GM12878 (cell line): ENCODE measurements around the gene SPRED2. TPM values are rescaled to one million over a fixed set of nuclear protein-coding genes. Genes with fewer than 3 reads are reported as not detected.
A peak's percentile ranks its signal among the peaks of the same experiment; 100 is the strongest.

Experiments
- ATAC-seq: fragments of 200-7000 bp; cut with Tn5 transposase; 3 replicates; pipeline ENCODE4 v1.9.1; 2020; ENCODE audit warnings: mild to moderate bottlenecking, moderate library complexity
- BruUV-seq: library from RNA; stranded (reverse); fragments of 400-500 nt; replicated peaks from 2 replicates; lab custom pipeline; 2021; lab: Mats Ljungman, UMichigan
- CTCF ChIA-PET: fragments of 300-600 bp; sonication (Branson Sonifier 250); formaldehyde crosslinking; extraction: SDS; loops from one replicate; lab custom pipeline; 2021; ENCODE audit warnings: inconsistent platforms; lab: Yijun Ruan, JAX
- POLR2A ChIA-PET: fragments of 350-600 bp; formaldehyde crosslinking; extraction: SDS; loops from one replicate; lab custom pipeline; 2021; ENCODE audit warnings: inconsistent platforms; lab: Charles Lee
- RAD21 ChIA-PET: fragments of 300-600 bp; sonication (Branson Sonifier 250); formaldehyde crosslinking; loops from one replicate; lab custom pipeline; 2023; ENCODE audit warnings: antibody characterized with exemption; ENCODE audit not compliant: unreplicated experiment; lab: Charles Lee
- SMC1A ChIA-PET: fragments of 300-600 bp; sonication (Branson Sonifier 250); formaldehyde crosslinking; loops from one replicate; lab custom pipeline; 2023; ENCODE audit not compliant: unreplicated experiment, uncharacterized antibody; lab: Charles Lee
- DNase-seq: peaks from one replicate; pipeline ENCODE4 v3.0.0-alpha.2; 2011; ENCODE audit warnings: low read depth, low spot score
- FAIRE-seq: peaks from 3 replicates; lab custom pipeline; 2011; peaks lifted over from hg19 to GRCh38; lab: Jason Lieb, UNC
- H2AFZ ChIP-seq: 2 replicates; pipeline ENCODE4 v1.6.0; 2011; ENCODE audit warnings: low read depth, low read length, control low read depth; ENCODE audit not compliant: control insufficient read depth
- H3K27ac ChIP-seq: 2 replicates; pipeline ENCODE4 v1.5.1; 2011; ENCODE audit warnings: control low read depth; ENCODE audit not compliant: control insufficient read depth, insufficient read depth
- H3K27me3 ChIP-seq, 2 experiments: replicated peaks in 1 of 2; 2 replicates each; pipeline versions ENCODE4 v1.6.0 to v1.6.1; 2011; ENCODE audit warnings: low read length in 1 of 2; ENCODE audit not compliant: control insufficient read depth in 2 of 2, insufficient read depth in 2 of 2
- H3K36me3 ChIP-seq, 2 experiments: 2 replicates each; pipeline ENCODE4 v1.5.1; 2011; ENCODE audit warnings: low read length in 1 of 2; ENCODE audit not compliant: control insufficient read depth in 2 of 2, insufficient read depth in 2 of 2
- H3K4me1 ChIP-seq: 2 replicates; pipeline ENCODE4 v1.6.1; 2011; ENCODE audit warnings: mild to moderate bottlenecking, low read length, moderate library complexity, mixed read lengths; ENCODE audit not compliant: control insufficient read depth, insufficient read depth
- H3K4me2 ChIP-seq: 2 replicates; pipeline ENCODE4 v1.6.0; 2011; ENCODE audit warnings: control low read depth; ENCODE audit not compliant: control insufficient read depth, insufficient read depth
- H3K4me3 ChIP-seq: fragments of 200-600 bp; sonication (generic); 2 replicates; pipeline ENCODE4 v1.5.1; 2016
- H3K79me2 ChIP-seq: 2 replicates; pipeline ENCODE4 v1.6.0; 2011; ENCODE audit warnings: low read length; ENCODE audit not compliant: control insufficient read depth, insufficient read depth
- H3K9ac ChIP-seq: 2 replicates; pipeline ENCODE4 v1.8.0; 2011; ENCODE audit warnings: low read length, control low read depth, mixed read lengths; ENCODE audit not compliant: control insufficient read depth, insufficient read depth
- H3K9me3 ChIP-seq: replicated peaks from 3 replicates; pipeline ENCODE4 v1.5.1; 2011; ENCODE audit warnings: mild to moderate bottlenecking, low read length; ENCODE audit not compliant: control insufficient read depth, insufficient read depth
- H4K20me1 ChIP-seq: 2 replicates; pipeline ENCODE4 v1.6.0; 2011; ENCODE audit not compliant: control insufficient read depth, insufficient read depth
- BCL11A ChIP-seq: IDR thresholded peaks from 2 replicates; pipeline ENCODE4 v1.6.1; 2011; ENCODE audit warnings: low read depth, low read length
- NFYB ChIP-seq: IDR thresholded peaks from 2 replicates; pipeline ENCODE4 v1.6.1; 2011; ENCODE audit warnings: low read depth, mild to moderate bottlenecking, low read length, improper control_type of control experiment, moderate library complexity; ENCODE audit not compliant: insufficient read depth
- SKIL ChIP-seq: fragments of 450-650 bp; IDR thresholded peaks from 2 replicates; pipeline ENCODE4 v1.6.1; 2017; ENCODE audit warnings: mild to moderate bottlenecking, low read depth, inconsistent platforms; ENCODE audit not compliant: poor library complexity, severe bottlenecking
- WGBS: methylation state at CpG from one replicate; pipeline ENCODE4 v1.1.6; 2016; ENCODE audit warnings: low lambda C conversion rate; ENCODE audit not compliant: insufficient replicate concordance, insufficient coverage; ENCODE audit errors: missing lambda C conversion rate; 5-methylcytosine and 5-hydroxymethylcytosine counted together
- in situ Hi-C: fragments of 300-500 bp; cut with MboI; formaldehyde crosslinking; loops from 9 replicates; pipeline ENCODE4 v1.14.3; 2018; ENCODE audit warnings: mixed read lengths
- intact Hi-C: fragments of 100-400 bp; cut with micrococcal nuclease; formaldehyde crosslinking; loops from one replicate; pipeline ENCODE4 v1.14.2; 2022; ENCODE audit not compliant: unreplicated experiment
- polyA plus RNA-seq, 11 experiments: library from polyadenylated mRNA; depleted of rRNA in 4 of 11; unstranded in 6 of 11; stranded (reverse) in 5 of 11; fragments of >200 nt; fragmentation: Nextera tagmentation in 4 of 11; fragmentation: Illumina TruSeq in 1 of 11; extraction: Ambion mirVana in 4 of 11; extraction: Trizol in 1 of 11; gene quantifications; 1 replicate in 1 of 11; 2 replicates in 10 of 11; pipeline versions ENCODE4 v1.2.1 to v1.2.3, GENCODE V29; 2011 to 2016; ENCODE audit warnings: inconsistent platforms in 2 of 11, missing spikeins in 2 of 11, low read depth in 1 of 11
- total RNA-seq, 4 experiments: library from RNA; depleted of rRNA in 3 of 4; stranded (reverse); fragments of >200 nt in 3 of 4; fragmentation: Illumina TruSeq in 1 of 4; extraction: Trizol in 1 of 4; gene quantifications; 2 replicates each; pipeline versions ENCODE4 v1.2.1 to v1.2.3, GENCODE V29; 2013 to 2021
- TF ChIP-seq, protein P1 (sequence below): fragments of 150-350 bp; IDR thresholded peaks from 2 replicates; pipeline ENCODE4 v1.6.1; 2016; ENCODE audit warnings: low read depth, low read length

SPRED2 gene
- total and polyA plus RNA-seq, 10 of the 15 experiments (the other 5 are each of a cell fraction or from before 2014, with no cell fraction given), result 3.0 to 23.9 (median 9.7) TPM

DNA sequence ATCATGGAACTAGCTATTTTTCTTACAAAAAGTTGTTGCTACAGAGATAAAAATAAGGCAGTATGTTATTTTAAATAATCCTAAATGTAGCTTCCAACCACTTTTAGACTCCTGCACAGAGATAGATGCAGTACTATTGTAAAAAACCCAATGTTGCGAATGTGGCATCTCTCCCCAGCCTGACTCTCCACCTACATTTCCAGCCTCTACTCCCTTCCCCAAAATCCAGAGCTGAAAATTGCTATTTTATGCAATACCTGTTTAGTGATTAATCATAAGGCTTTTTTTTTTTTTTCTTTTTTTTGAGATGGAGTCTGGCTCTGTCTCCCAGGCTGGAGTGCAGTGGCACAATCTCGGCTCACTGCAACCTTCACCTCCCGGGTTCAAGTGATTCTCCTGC lies 39.4 kb downstream of the SPRED2 start:
- Histone ChIP-seq H3K79me2 (peaks cover 7% of the 10 kb centered on the region), H3K4me3 (no peak overlapping the region), H2AFZ (no peak overlapping the region), H3K9ac (no peak overlapping the region), H3K36me3 (no peaks in the 10 kb centered on the region), H3K4me2 (no peak overlapping the region), H3K4me1 (peaks cover 88% of the 10 kb centered on the region), H3K9me3 (no peaks in the 10 kb centered on the region), H3K27me3 (no peaks in the 10 kb centered on the region), H3K27ac (peak overlapping the region; percentile 12; the same call in 1 of the 2 replicates), H4K20me1 (no peaks in the 10 kb centered on the region)
- ChIA-PET POLR2A (interaction anchor here (0.6 to 1.9 kb wide), 5 partner anchors 12 to 36 kb away, joined by 3 to 10 read pairs (median 3); no protein-coding TSS in a partner anchor), SMC1A (interaction anchor here (0.8 to 6.6 kb wide), 15 partner anchors 10 to 42 kb away, joined by 3 to 35 read pairs (median 6); no protein-coding TSS in a partner anchor), RAD21 (interaction anchor here (0.9 to 2.4 kb wide), 8 partner anchors 13 to 92 kb away, joined by 3 to 10 read pairs (median 4); no protein-coding TSS in a partner anchor), CTCF (interaction anchor here (0.6 to 1.3 kb wide), 3 partner anchors 9 to 445 kb away, joined by 3 to 4 read pairs (median 3); no protein-coding TSS in a partner anchor)
- TF ChIP-seq SKIL (no peak), NFYB (no peak), BCL11A (no peak)
- TF ChIP-seq, protein P1, sequence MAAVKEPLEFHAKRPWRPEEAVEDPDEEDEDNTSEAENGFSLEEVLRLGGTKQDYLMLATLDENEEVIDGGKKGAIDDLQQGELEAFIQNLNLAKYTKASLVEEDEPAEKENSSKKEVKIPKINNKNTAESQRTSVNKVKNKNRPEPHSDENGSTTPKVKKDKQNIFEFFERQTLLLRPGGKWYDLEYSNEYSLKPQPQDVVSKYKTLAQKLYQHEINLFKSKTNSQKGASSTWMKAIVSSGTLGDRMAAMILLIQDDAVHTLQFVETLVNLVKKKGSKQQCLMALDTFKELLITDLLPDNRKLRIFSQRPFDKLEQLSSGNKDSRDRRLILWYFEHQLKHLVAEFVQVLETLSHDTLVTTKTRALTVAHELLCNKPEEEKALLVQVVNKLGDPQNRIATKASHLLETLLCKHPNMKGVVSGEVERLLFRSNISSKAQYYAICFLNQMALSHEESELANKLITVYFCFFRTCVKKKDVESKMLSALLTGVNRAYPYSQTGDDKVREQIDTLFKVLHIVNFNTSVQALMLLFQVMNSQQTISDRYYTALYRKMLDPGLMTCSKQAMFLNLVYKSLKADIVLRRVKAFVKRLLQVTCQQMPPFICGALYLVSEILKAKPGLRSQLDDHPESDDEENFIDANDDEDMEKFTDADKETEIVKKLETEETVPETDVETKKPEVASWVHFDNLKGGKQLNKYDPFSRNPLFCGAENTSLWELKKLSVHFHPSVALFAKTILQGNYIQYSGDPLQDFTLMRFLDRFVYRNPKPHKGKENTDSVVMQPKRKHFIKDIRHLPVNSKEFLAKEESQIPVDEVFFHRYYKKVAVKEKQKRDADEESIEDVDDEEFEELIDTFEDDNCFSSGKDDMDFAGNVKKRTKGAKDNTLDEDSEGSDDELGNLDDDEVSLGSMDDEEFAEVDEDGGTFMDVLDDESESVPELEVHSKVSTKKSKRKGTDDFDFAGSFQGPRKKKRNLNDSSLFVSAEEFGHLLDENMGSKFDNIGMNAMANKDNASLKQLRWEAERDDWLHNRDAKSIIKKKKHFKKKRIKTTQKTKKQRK, result no peak
- ATAC-seq, result no peak
- in situ Hi-C loops, result no loop called here
- intact Hi-C loops, result loop anchor here (5.0 to 10.0 kb wide), 2 partner anchors 159 to 458 kb away; no protein-coding TSS in a partner anchor
- no peak for DNase-seq
- no peak for FAIRE-seq
- WGBS, result 47% methylated on average over 3 of the region's 3 CpGs
- BruUV-seq, result no TSS peak
